ENCODE measurements around the gene ST7L. TPM values are rescaled to one million over a fixed set of nuclear protein-coding genes. Genes with fewer than 3 reads are reported as not detected.

Gene ST7L
- total RNA-seq, 1 experiment from 2014 or later: 18.0 TPM

GRCh38 chr1:112504661-112505399 lies 114.1 kb downstream of the ST7L start:
- POLR2A ChIA-PET: interaction anchor here (0.6 kb wide), 2 partner anchors 14 to 90 kb away, joined by 3 to 4 read pairs; no protein-coding TSS in a partner anchor
- Mint-ChIP-seq H3K36me3 (no peaks in the 10 kb centered on the region), H3K27me3 (ENCODE audit: low read depth) (peaks cover 89% of the 10 kb centered on the region), H3K27ac (no peak overlapping the region), H3K4me3 (no peak overlapping the region), H3K4me1 (peaks cover 15% of the 10 kb centered on the region), H3K9me3 (no peaks in the 10 kb centered on the region)
- CTCF ChIA-PET: interaction anchor here (0.8 kb wide), 1 partner anchor 12 kb away, joined by 3 read pairs; no protein-coding TSS in a partner anchor
- TF ChIP-seq CDX4 (CRISPR knock-in tag; IDR thresholded peaks at IDR 0.05; ENCODE audit: borderline replicate concordance) (no peak), TEAD1 (CRISPR knock-in tag; IDR thresholded peaks at IDR 0.05) (no peak), USF1 (CRISPR knock-in tag; IDR thresholded peaks at IDR 0.05) (no peak), ZBTB43 (CRISPR knock-in tag; IDR thresholded peaks at IDR 0.05) (no peak), ZNF281 (CRISPR knock-in tag; IDR thresholded peaks at IDR 0.05) (no peak), GABPB1 (CRISPR knock-in tag; IDR thresholded peaks at IDR 0.05) (no peak), OVOL2 (CRISPR knock-in tag; IDR thresholded peaks at IDR 0.05; ENCODE audit: borderline replicate concordance) (no peak), NR3C1 (CRISPR knock-in tag; conservative IDR thresholded peaks at IDR 0.05; ENCODE audit: low read depth) (no peak), ATF3 (CRISPR knock-in tag; conservative IDR thresholded peaks at IDR 0.05) (no peak), AFF4 (CRISPR knock-in tag; IDR thresholded peaks at IDR 0.05; ENCODE audit: borderline replicate concordance) (no peak), JUN (CRISPR knock-in tag; IDR thresholded peaks at IDR 0.05) (no peak), ZNF138 (CRISPR knock-in tag; conservative IDR thresholded peaks at IDR 0.05) (no peak), HMGXB4 (CRISPR knock-in tag; IDR thresholded peaks at IDR 0.05) (no peak), RORB (CRISPR knock-in tag; IDR thresholded peaks at IDR 0.05) (no peak), ETV6 (CRISPR knock-in tag; IDR thresholded peaks at IDR 0.05) (no peak), ATF2 (CRISPR knock-in tag; IDR thresholded peaks at IDR 0.05; ENCODE audit: borderline replicate concordance, low read depth) (no peak), RELA (CRISPR knock-in tag; IDR thresholded peaks at IDR 0.05; ENCODE audit: borderline replicate concordance) (no peak), ZNF232 (CRISPR knock-in tag; IDR thresholded peaks at IDR 0.05) (no peak), CREM (CRISPR knock-in tag; IDR thresholded peaks at IDR 0.05) (no peak)
- ATAC-seq (no peak), DNase-seq (ENCODE audit: low spot score) (no peak)

Measured in WTC11 (cell line).